B cell (primary cell): ENCODE measurements around the gene HMGB2. TPM values are rescaled to one million over a fixed set of nuclear protein-coding genes. Genes with fewer than 3 reads are reported as not detected.

Experiments
- ATAC-seq: fragments of 200-7000 bp; cut with Tn5 transposase; one replicate; pipeline ENCODE4 v1.10.0; 2021; ENCODE audit warnings: low read depth, mild to moderate bottlenecking, moderate number of reproducible peaks, moderate library complexity
- CTCF ChIA-PET: fragments of 350-600 bp; sonication (Branson Sonifier 250); formaldehyde crosslinking; loops from one replicate; lab custom pipeline; 2021; ENCODE audit warnings: antibody characterized with exemption, inconsistent platforms; lab: Charles Lee
- POLR2A ChIA-PET: fragments of 350-600 bp; sonication (Branson Sonifier 250); formaldehyde crosslinking; loops from one replicate; lab custom pipeline; 2021; ENCODE audit warnings: antibody characterized with exemption; lab: Charles Lee
- DNase-seq: peaks from one replicate; pipeline ENCODE4 v3.0.0; 2013
- H2AFZ ChIP-seq: 2 replicates; pipeline ENCODE4 v1.6.1; 2012; ENCODE audit warnings: mild to moderate bottlenecking, low read depth, low read length; ENCODE audit not compliant: insufficient read depth, poor library complexity, severe bottlenecking
- H3K27ac ChIP-seq, 2 donors: 1 replicate in 1 of 2; 2 replicates in 1 of 2; pipeline ENCODE4 v1.5.1; 2012 to 2013; ENCODE audit warnings: low read length in 2 of 2, mild to moderate bottlenecking in 2 of 2, moderate library complexity in 1 of 2
- H3K27me3 ChIP-seq, 4 experiments: fragments of 200-600 bp in 1 of 4; sonication (generic) in 1 of 4; replicated peaks in 1 of 4; 1 replicate in 2 of 4; 2 replicates in 2 of 4; pipeline versions ENCODE4 v1.6.1 to v1.7.0; 2013 to 2016; ENCODE audit warnings: low read length in 3 of 4, mild to moderate bottlenecking in 2 of 4, mixed read lengths in 1 of 4, moderate library complexity in 1 of 4; ENCODE audit not compliant: insufficient read depth in 4 of 4, control insufficient read depth in 3 of 4; ENCODE audit errors: control extremely low read depth in 1 of 4
- H3K36me3 ChIP-seq, 2 experiments: replicated peaks in 1 of 2; 1 replicate in 1 of 2; 2 replicates in 1 of 2; pipeline versions ENCODE4 v1.6.1 to v1.7.1; 2013; ENCODE audit warnings: low read length in 1 of 2; ENCODE audit not compliant: insufficient read depth in 2 of 2, control insufficient read depth in 1 of 2; ENCODE audit errors: control extremely low read depth in 1 of 2, extremely low read depth in 1 of 2
- H3K4me1 ChIP-seq, 2 donors: fragments of 200-600 bp in 1 of 2; sonication (generic) in 1 of 2; 1 replicate in 1 of 2; 2 replicates in 1 of 2; pipeline versions ENCODE4 v1.5.1 to v1.6.1; 2013 to 2017; ENCODE audit warnings: low read length in 2 of 2; ENCODE audit not compliant: control insufficient read depth in 2 of 2, insufficient read depth in 2 of 2
- H3K4me2 ChIP-seq: replicated peaks from 2 replicates; pipeline ENCODE3; 2012; ENCODE audit warnings: mild to moderate bottlenecking, low read depth, low read length; ENCODE audit not compliant: poor library complexity, severe bottlenecking
- H3K4me3 ChIP-seq, 5 experiments: fragments of 200-600 bp in 1 of 5; sonication (generic) in 1 of 5; 1 replicate in 3 of 5; 2 replicates in 2 of 5; pipeline versions ENCODE4 v1.5.1 to v1.7.0; 2011 to 2016; ENCODE audit warnings: low read length in 4 of 5, mild to moderate bottlenecking in 4 of 5, low read depth in 2 of 5, control low read depth in 1 of 5, moderate library complexity in 1 of 5; ENCODE audit not compliant: insufficient read depth in 1 of 5; ENCODE audit errors: control extremely low read depth in 1 of 5, extremely low read depth in 1 of 5
- H3K79me2 ChIP-seq: fragments of 200-600 bp; sonication (generic); one replicate; pipeline ENCODE4 v1.6.0; 2016; ENCODE audit warnings: low read length; ENCODE audit not compliant: control insufficient read depth, insufficient read depth
- H3K9ac ChIP-seq: fragments of 200-600 bp; sonication (generic); 2 replicates; pipeline ENCODE4 v1.6.1; 2017; ENCODE audit warnings: mild to moderate bottlenecking, low read length, moderate library complexity
- H3K9me3 ChIP-seq, 3 donors: one replicate each; pipeline versions ENCODE4 v1.6.1 to v1.7.1; 2013; ENCODE audit warnings: low read length in 2 of 3; ENCODE audit not compliant: control insufficient read depth in 2 of 3, insufficient read depth in 1 of 3; ENCODE audit errors: control extremely low read depth in 1 of 3
- H4K20me1 ChIP-seq: 2 replicates; pipeline ENCODE4 v1.6.0; 2012; ENCODE audit warnings: mild to moderate bottlenecking, low read length; ENCODE audit not compliant: insufficient read depth, control insufficient read depth, poor library complexity, severe bottlenecking
- H3K27ac Mint-ChIP-seq: one replicate; pipeline ENCODE4 v1.8.0; 2021; ENCODE audit warnings: mixed read lengths
- H3K27me3 Mint-ChIP-seq: one replicate; pipeline ENCODE4 v1.8.0; 2021; ENCODE audit warnings: mixed read lengths
- H3K4me1 Mint-ChIP-seq: one replicate; pipeline ENCODE4 v1.8.0; 2021; ENCODE audit warnings: mixed read lengths
- H3K4me3 Mint-ChIP-seq: one replicate; pipeline ENCODE4 v1.8.0; 2021; ENCODE audit warnings: mixed read lengths
- H3K9me3 Mint-ChIP-seq: one replicate; pipeline ENCODE4 v1.8.0; 2022; ENCODE audit warnings: mixed read lengths; ENCODE audit not compliant: insufficient read depth
- CTCF ChIP-seq: fragments of 200-600 bp; IDR thresholded peaks from one replicate; pipeline ENCODE4 v1.8.0; 2022; ENCODE audit warnings: antibody characterized with exemption, mild to moderate bottlenecking
- EZH2 ChIP-seq: IDR thresholded peaks from 2 replicates; pipeline ENCODE4 v1.6.1; 2012; ENCODE audit warnings: borderline replicate concordance, low read depth, mild to moderate bottlenecking, moderate library complexity, low read length; ENCODE audit not compliant: insufficient read depth, poor library complexity, severe bottlenecking
- WGBS: methylation state at CpG from one replicate; pipeline ENCODE4 v1.1.5; 2013; ENCODE audit warnings: missing lambda C conversion rate; ENCODE audit not compliant: insufficient coverage; 5-methylcytosine and 5-hydroxymethylcytosine counted together
- intact Hi-C: fragments of 100-400 bp; cut with micrococcal nuclease; formaldehyde crosslinking; loops from one replicate; pipeline ENCODE4 v1.10.0; 2022
- polyA plus RNA-seq: library from polyadenylated mRNA; depleted of rRNA; stranded (reverse); fragments of >200 nt; gene quantifications from 2 replicates; pipeline ENCODE4 v1.2.3, GENCODE V29; 2012
- total RNA-seq, 2 donors: library from RNA; stranded (reverse); fragments of 120-200 nt in 1 of 2; gene quantifications; 1 replicate in 1 of 2; 2 replicates in 1 of 2; pipeline versions ENCODE4 v1.2.3 to v1.2.4, GENCODE V29; 2013 to 2022

HMGB2 gene
- total and polyA plus RNA-seq, 2 donors (not counting 1 experiment from before 2014, with no cell fraction given): 44.1 to 82.5 TPM

- Histone ChIP-seq H3K9ac (no peak overlapping the region), H3K27me3 (no peaks in the 10 kb centered on the region), H3K36me3 (peaks cover 0 to 4% of the 10 kb centered on the region in 2 experiments), H3K4me2 (no peak overlapping the region), H3K79me2 (peaks cover 20% of the 10 kb centered on the region), H3K4me3 (no peak overlapping the region), H4K20me1 (peaks cover 4% of the 10 kb centered on the region), H2AFZ (no peak overlapping the region), H3K4me1 (peaks cover 4 to 10% of the 10 kb centered on the region in 2 donors), H3K9me3 (peaks cover 19 to 25% (median 24%) of the 10 kb centered on the region in 3 donors), H3K27ac (no peak overlapping the region)
- CTCF ChIA-PET: no interaction called here
- peaks cover 2% of the 10 kb centered on the region for H3K9me3 Mint-ChIP-seq
- no peak for ATAC-seq
- no peak for DNase-seq
- POLR2A ChIA-PET: no interaction called here
- intact Hi-C loops: no loop called here
- H3K27ac Mint-ChIP-seq: no peak overlapping the region
- peaks cover 19% of the 10 kb centered on the region for H3K4me1 Mint-ChIP-seq
- H3K27me3 Mint-ChIP-seq: no peaks in the 10 kb centered on the region
- no peak overlapping the region for H3K4me3 Mint-ChIP-seq
- TF ChIP-seq EZH2 (no peak), CTCF (no peak)
Observed at GRCh38 chr4:173284463-173284862, 49.7 kb downstream of the HMGB2 start.

GRCh38 chr4:173282626-173283025 lies 51.5 kb downstream of the HMGB2 start:
- Mint-ChIP-seq H3K9me3 (peaks cover 2% of the 10 kb centered on the region), H3K4me3 (no peak overlapping the region), H3K4me1 (peaks cover 16% of the 10 kb centered on the region), H3K27ac (no peak overlapping the region), H3K27me3 (no peaks in the 10 kb centered on the region)
- H4K20me1 ChIP-seq: peaks cover 4% of the 10 kb centered on the region
- no peak overlapping the region for H3K9ac ChIP-seq
- intact Hi-C loops: no loop called here
- H3K36me3 ChIP-seq: peaks cover 0 to 6% of the 10 kb centered on the region in 2 experiments
- H3K4me2 ChIP-seq: no peak overlapping the region
- WGBS: 100% methylated on average over 1 of the region's 3 CpGs
- TF ChIP-seq CTCF (no peak), EZH2 (no peak)
- peaks cover 18 to 24% (median 20%) of the 10 kb centered on the region in 3 donors for H3K9me3 ChIP-seq
- no peak overlapping the region for H3K4me3 ChIP-seq
- H2AFZ ChIP-seq: no peak overlapping the region
- peaks cover 4 to 10% of the 10 kb centered on the region in 2 donors for H3K4me1 ChIP-seq
- peaks cover 16% of the 10 kb centered on the region for H3K79me2 ChIP-seq
- DNase-seq (no peak), ATAC-seq (no peak)
- POLR2A ChIA-PET: no interaction called here
- H3K27ac ChIP-seq: no peak overlapping the region
- CTCF ChIA-PET: interaction anchor here (1.4 to 2.8 kb wide), 3 partner anchors 9 to 270 kb away, joined by 3 to 17 read pairs (median 5); no protein-coding TSS in a partner anchor
- H3K27me3 ChIP-seq: no peaks in the 10 kb centered on the region
